ENCODE results near the gene GRIK5.

The GRIK5 gene

GRCh38 chr19:42097461-42097860 lies 27.5 kb upstream of the GRIK5 start:
- ChIA-PET CTCF (interaction anchor here (0.7 to 1.1 kb wide), 3 partner anchors 16 to 146 kb away, joined by 3 to 4 read pairs (median 3); no protein-coding TSS in a partner anchor), POLR2A (ENCODE audit: low non-redundant PET) (no interaction called here)
- no peak for TF ChIP-seq CTCF (conservative IDR thresholded peaks at IDR 0.05; ENCODE audit: low read depth)
- no peak overlapping the region for H3K27ac ChIP-seq
- DNase-seq (ENCODE audit: low spot score), result no peak

GRCh38 chr19:42096255-42096837 lies 26.3 kb upstream of the GRIK5 start:
- H3K27ac ChIP-seq, result no peak overlapping the region
- CTCF ChIA-PET, result interaction anchor here (0.7 to 1.1 kb wide), 2 partner anchors 20 to 61 kb away, joined by 3 to 4 read pairs; no protein-coding TSS in a partner anchor
- no peak for TF ChIP-seq CTCF (conservative IDR thresholded peaks at IDR 0.05; ENCODE audit: low read depth)
- no peak for DNase-seq (ENCODE audit: low spot score)
- POLR2A ChIA-PET (ENCODE audit: low non-redundant PET), result no interaction called here

GRCh38 chr19:42095814-42096230 lies 25.8 kb upstream of the GRIK5 start:
- POLR2A ChIA-PET (ENCODE audit: low non-redundant PET), result no interaction called here
- TF ChIP-seq CTCF (conservative IDR thresholded peaks at IDR 0.05; ENCODE audit: low read depth), result no peak
- CTCF ChIA-PET, result interaction anchor here (0.7 kb wide), 1 partner anchor 61 kb away, joined by 3 read pairs; no protein-coding TSS in a partner anchor
- no peak for DNase-seq (ENCODE audit: low spot score)
- H3K27ac ChIP-seq, result no peak overlapping the region

GRCh38 chr19:42095142-42095813 lies 25.3 kb upstream of the GRIK5 start:
- ChIA-PET CTCF (interaction anchor here (0.6 to 0.7 kb wide), 2 partner anchors 9 to 60 kb away, joined by 3 read pairs; no protein-coding TSS in a partner anchor), POLR2A (ENCODE audit: low non-redundant PET) (no interaction called here)
- DNase-seq (ENCODE audit: low spot score), result no peak

GRCh38 chr19:42093926-42094325 lies 23.9 kb upstream of the GRIK5 start:
- no peak overlapping the region for H3K27ac ChIP-seq
- DNase-seq (ENCODE audit: low spot score), result no peak
- ChIA-PET POLR2A (ENCODE audit: low non-redundant PET) (no interaction called here), CTCF (interaction anchor here (0.6 kb wide), 2 partner anchors 60 to 1637 kb away, joined by 3 read pairs; no protein-coding TSS in a partner anchor)
- TF ChIP-seq CTCF (conservative IDR thresholded peaks at IDR 0.05; ENCODE audit: low read depth), result no peak

More at GRCh38 chr19:42095142-42095813, 25.3 kb upstream of the GRIK5 start:
- H3K27ac ChIP-seq, result no peak overlapping the region
- no peak for TF ChIP-seq CTCF (conservative IDR thresholded peaks at IDR 0.05; ENCODE audit: low read depth)

GRCh38 chr19:42093505-42093904 lies 23.5 kb upstream of the GRIK5 start:
- no peak for DNase-seq (ENCODE audit: low spot score)
- TF ChIP-seq CTCF (conservative IDR thresholded peaks at IDR 0.05; ENCODE audit: low read depth), result no peak
- CTCF ChIA-PET, result interaction anchor here (0.6 kb wide), 2 partner anchors 60 to 1638 kb away, joined by 3 read pairs; no protein-coding TSS in a partner anchor

More at GRCh38 chr19:42093505-42093904, 23.5 kb upstream of the GRIK5 start:
- no peak overlapping the region for H3K27ac ChIP-seq
- POLR2A ChIA-PET (ENCODE audit: low non-redundant PET), result no interaction called here
